Measurements from ENCODE around the gene COMMD3. TPM values are rescaled to one million over a fixed set of nuclear protein-coding genes. Genes with fewer than 3 reads are reported as not detected.

COMMD3 gene
- total RNA-seq, 1 experiment from 2014 or later = 43.5 TPM

DNA sequence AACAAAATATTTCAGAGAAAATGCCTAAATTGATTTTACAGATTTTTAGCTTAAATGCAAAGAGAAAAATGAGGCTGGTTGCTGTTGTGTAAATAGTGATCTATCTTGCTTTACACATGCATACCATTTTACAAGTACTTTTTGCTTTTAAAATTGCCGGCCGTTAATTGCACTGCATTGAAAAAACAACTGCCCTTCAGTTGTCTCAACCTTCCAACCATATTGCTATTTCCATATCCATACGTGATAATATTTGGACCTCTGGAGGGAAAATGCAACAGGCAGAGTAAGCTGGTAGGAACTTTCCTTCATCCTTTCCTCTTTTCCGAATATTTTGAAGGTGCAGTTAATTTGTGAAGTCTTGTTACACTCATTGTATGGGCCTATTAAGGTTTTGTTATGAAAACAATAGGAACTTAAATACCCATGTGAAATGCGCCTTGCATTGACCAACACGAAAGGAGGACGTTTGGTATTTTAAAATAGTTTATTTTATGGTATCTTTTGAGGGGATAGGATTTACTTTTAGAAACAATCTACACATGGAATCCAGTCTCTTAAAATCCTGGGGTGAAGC lies 16.0 kb downstream of the COMMD3 start:
- no peak for TF ChIP-seq EZH2 (IDR thresholded peaks at IDR 0.05; ENCODE audit: low read depth)
- TF ChIP-seq, protein P1, sequence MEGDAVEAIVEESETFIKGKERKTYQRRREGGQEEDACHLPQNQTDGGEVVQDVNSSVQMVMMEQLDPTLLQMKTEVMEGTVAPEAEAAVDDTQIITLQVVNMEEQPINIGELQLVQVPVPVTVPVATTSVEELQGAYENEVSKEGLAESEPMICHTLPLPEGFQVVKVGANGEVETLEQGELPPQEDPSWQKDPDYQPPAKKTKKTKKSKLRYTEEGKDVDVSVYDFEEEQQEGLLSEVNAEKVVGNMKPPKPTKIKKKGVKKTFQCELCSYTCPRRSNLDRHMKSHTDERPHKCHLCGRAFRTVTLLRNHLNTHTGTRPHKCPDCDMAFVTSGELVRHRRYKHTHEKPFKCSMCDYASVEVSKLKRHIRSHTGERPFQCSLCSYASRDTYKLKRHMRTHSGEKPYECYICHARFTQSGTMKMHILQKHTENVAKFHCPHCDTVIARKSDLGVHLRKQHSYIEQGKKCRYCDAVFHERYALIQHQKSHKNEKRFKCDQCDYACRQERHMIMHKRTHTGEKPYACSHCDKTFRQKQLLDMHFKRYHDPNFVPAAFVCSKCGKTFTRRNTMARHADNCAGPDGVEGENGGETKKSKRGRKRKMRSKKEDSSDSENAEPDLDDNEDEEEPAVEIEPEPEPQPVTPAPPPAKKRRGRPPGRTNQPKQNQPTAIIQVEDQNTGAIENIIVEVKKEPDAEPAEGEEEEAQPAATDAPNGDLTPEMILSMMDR (conservative IDR thresholded peaks at IDR 0.05) = no peak
- Histone ChIP-seq H3K9me3 (ENCODE audit: insufficient read depth, low read depth) (no peaks in the 10 kb centered on the region), H3K79me2 (ENCODE audit: low read depth) (no peaks in the 10 kb centered on the region), H3K4me2 (no peak overlapping the region), H3K4me3 (no peak overlapping the region), H3K27me3 (ENCODE audit: insufficient read depth, low read depth) (no peaks in the 10 kb centered on the region), H3F3A (ENCODE audit: insufficient read depth, low read depth) (peaks cover 4% of the 10 kb centered on the region; the same call in 1 of the 2 replicates), H2AFZ (no peak overlapping the region), H4K20me1 (ENCODE audit: insufficient read depth) (no peaks in the 10 kb centered on the region), H3K9me2 (ENCODE audit: insufficient read depth) (no peaks in the 10 kb centered on the region), H3K27ac (no peak overlapping the region), H3K36me3 (ENCODE audit: low read depth) (peaks cover 9% of the 10 kb centered on the region; the same call in 1 of the 2 replicates), H3K4me1 (replicated peaks; ENCODE audit: insufficient read depth) (no peaks in the 10 kb centered on the region)
- ChIA-PET POLR2A (ENCODE audit: unreplicated experiment) (no interaction called here), CTCF (no interaction called here)
- no TSS peak for BruUV-seq (replicated peaks)
- DNase-seq = no peak
- intact Hi-C loops (cut with micrococcal nuclease; ENCODE audit: unreplicated experiment) = no loop called here

DNA sequence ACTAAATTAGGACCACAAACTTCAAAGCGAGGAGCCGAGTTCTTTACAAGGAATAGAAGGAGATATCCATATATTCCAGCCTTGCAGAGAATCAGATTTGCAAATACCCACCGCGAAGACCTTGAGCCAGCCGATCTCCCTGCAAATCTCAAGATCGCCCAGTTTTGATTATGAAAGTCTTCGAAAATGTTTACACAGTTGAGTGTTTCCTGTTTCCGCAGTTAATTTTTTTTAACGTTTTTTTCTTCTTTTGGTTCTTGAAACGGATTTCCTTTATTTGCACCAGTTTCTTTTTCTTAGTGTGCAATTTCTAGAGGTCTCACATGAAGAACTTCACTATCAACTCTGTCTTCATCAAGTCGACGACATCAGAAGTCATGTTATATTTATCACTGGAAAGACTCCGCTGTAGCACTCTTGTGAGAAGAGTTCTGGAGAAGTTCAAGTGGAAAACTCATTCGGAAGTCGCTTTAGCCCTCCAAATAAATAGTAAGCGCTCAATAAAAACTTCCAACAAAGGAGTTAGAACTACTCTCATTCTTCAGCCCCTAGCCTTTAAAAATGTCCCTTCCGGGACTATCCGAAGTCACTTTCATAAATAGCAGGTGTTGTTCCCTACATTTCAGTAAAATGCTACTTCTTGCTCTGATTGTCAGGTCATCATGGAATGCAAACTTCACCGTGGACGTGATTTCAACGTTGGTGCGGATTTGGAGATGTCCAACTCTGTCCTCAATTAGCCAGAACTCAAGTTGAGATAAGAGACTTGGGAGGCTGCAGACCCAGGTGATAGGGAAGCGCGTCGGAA lies 17.2 kb downstream of the COMMD3 start:
- no peak for TF ChIP-seq EZH2 (IDR thresholded peaks at IDR 0.05; ENCODE audit: low read depth)
- TF ChIP-seq, protein P1 (conservative IDR thresholded peaks at IDR 0.05) = no peak
- H3K9me2 ChIP-seq (ENCODE audit: insufficient read depth) = no peaks in the 10 kb centered on the region
- peaks cover 4% of the 10 kb centered on the region; the same call in 1 of the 2 replicates for H3F3A ChIP-seq (ENCODE audit: insufficient read depth, low read depth)
- no peaks in the 10 kb centered on the region for H3K27me3 ChIP-seq (ENCODE audit: insufficient read depth, low read depth)
- H4K20me1 ChIP-seq (ENCODE audit: insufficient read depth) = no peaks in the 10 kb centered on the region
- H2AFZ ChIP-seq = no peak overlapping the region
- no peak overlapping the region for H3K4me3 ChIP-seq
- H3K79me2 ChIP-seq (ENCODE audit: low read depth) = no peaks in the 10 kb centered on the region
- no peaks in the 10 kb centered on the region for H3K9me3 ChIP-seq (ENCODE audit: insufficient read depth, low read depth)
- POLR2A ChIA-PET (ENCODE audit: unreplicated experiment) = no interaction called here
- no TSS peak for BruUV-seq (replicated peaks)
- CTCF ChIA-PET = no interaction called here
- no peak for DNase-seq
- H3K4me2 ChIP-seq = no peak overlapping the region
- peaks cover 9% of the 10 kb centered on the region; the same call in 1 of the 2 replicates for H3K36me3 ChIP-seq (ENCODE audit: low read depth)
- H3K27ac ChIP-seq = no peak overlapping the region
- intact Hi-C loops (cut with micrococcal nuclease; ENCODE audit: unreplicated experiment) = no loop called here
- H3K4me1 ChIP-seq (replicated peaks; ENCODE audit: insufficient read depth) = no peaks in the 10 kb centered on the region

GRCh38 chr10:22333975-22334282 lies 17.7 kb downstream of the COMMD3 start:
- no TSS peak for BruUV-seq (replicated peaks)
- Histone ChIP-seq H3K4me2 (no peak overlapping the region), H2AFZ (no peak overlapping the region), H3K27me3 (ENCODE audit: insufficient read depth, low read depth) (no peaks in the 10 kb centered on the region), H3K79me2 (ENCODE audit: low read depth) (no peaks in the 10 kb centered on the region), H3K9me2 (ENCODE audit: insufficient read depth) (no peaks in the 10 kb centered on the region), H3K4me1 (replicated peaks; ENCODE audit: insufficient read depth) (no peaks in the 10 kb centered on the region), H3K9me3 (ENCODE audit: insufficient read depth, low read depth) (no peaks in the 10 kb centered on the region), H3K4me3 (no peak overlapping the region), H3F3A (ENCODE audit: insufficient read depth, low read depth) (peaks cover 4% of the 10 kb centered on the region; the same call in 1 of the 2 replicates), H3K27ac (no peak overlapping the region), H4K20me1 (ENCODE audit: insufficient read depth) (no peaks in the 10 kb centered on the region), H3K36me3 (ENCODE audit: low read depth) (peaks cover 9% of the 10 kb centered on the region; the same call in 1 of the 2 replicates)
- CTCF ChIA-PET = no interaction called here
- TF ChIP-seq, protein P1 (conservative IDR thresholded peaks at IDR 0.05) = no peak
- TF ChIP-seq EZH2 (IDR thresholded peaks at IDR 0.05; ENCODE audit: low read depth) = no peak
- DNase-seq = no peak
- POLR2A ChIA-PET (ENCODE audit: unreplicated experiment) = no interaction called here
- intact Hi-C loops (cut with micrococcal nuclease; ENCODE audit: unreplicated experiment) = no loop called here

All from PC-9 (cell line).